Measurements from ENCODE around the gene MICU1.

DNA sequence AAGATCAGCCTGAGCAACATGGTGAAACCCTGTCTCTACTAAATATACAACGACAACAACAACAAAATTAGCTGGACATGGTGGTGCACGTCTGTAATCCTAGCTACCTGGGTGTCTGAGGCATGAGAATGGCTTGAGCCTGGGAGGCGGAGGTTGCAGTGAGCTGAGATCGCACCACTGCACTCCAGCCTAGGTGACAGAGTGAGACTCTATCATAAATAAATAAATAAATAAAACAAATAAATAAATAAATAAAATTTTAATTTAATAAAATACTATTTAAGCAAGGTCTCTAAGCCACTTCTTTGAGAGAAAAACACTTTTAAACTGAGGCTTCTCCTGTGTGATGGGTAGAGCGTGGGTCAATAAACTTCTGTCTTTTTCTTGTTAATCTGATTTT, 38.3 kb downstream of the MICU1 start:
- no peak for TF ChIP-seq GATA3 (IDR thresholded peaks at IDR 0.05; ENCODE audit: low read depth, low read length)
- TF ChIP-seq GATA2 (IDR thresholded peaks at IDR 0.05; ENCODE audit: low read depth, low read length), result no peak

All from SH-SY5Y (cell line).